Right lobe of liver (tissue), 4 donors: ENCODE data around the gene UFD1.

Experiments
- CTCF ChIP-seq, 4 donors: fragments of 200-600 bp in 3 of 4; fragments of 450-650 bp in 1 of 4; IDR thresholded peaks; one replicate each; pipeline versions ENCODE4 v1.5.1 to v1.8.0; 2016 to 2022; ENCODE audit warnings: antibody characterized with exemption in 4 of 4, mild to moderate bottlenecking in 2 of 4
- POLR2A ChIP-seq: fragments of 450-650 bp; IDR thresholded peaks from one replicate; pipeline ENCODE4 v1.6.1; 2017; ENCODE audit warnings: antibody characterized with exemption, mild to moderate bottlenecking
- donor health status: DM: no; HTN: no; CAD: no.
- donor health status: DM: no; HTN: no; CAD: no.
- donor health status: DM: no; HTN: yes; CAD: no.

GRCh38 chr22:19526076-19526701, 47.2 kb upstream of the UFD1 start:
- TF ChIP-seq CTCF (IDR thresholded peaks at IDR 0.05), result no peak
- no peak for TF ChIP-seq POLR2A
